Kidney (tissue), 14 donors: ENCODE data around the gene ARFIP1. TPM values are rescaled to one million over a fixed set of nuclear protein-coding genes. Genes with fewer than 3 reads are reported as not detected.

Source experiments
- DNase-seq, 5 donors: peaks; one replicate each; pipeline ENCODE4 v3.0.0-alpha.2; 2013 to 2020
- FAIRE-seq: peaks from 2 replicates; lab custom pipeline; 2012; peaks lifted over from hg19 to GRCh38; lab: Jason Lieb, UNC
- H3K27ac ChIP-seq, 2 donors: one replicate each; pipeline ENCODE4 v1.7.0; 2013; ENCODE audit warnings: low read depth in 2 of 2, low read length in 2 of 2, inconsistent platforms in 1 of 2
- H3K27me3 ChIP-seq: one replicate; pipeline ENCODE4 v1.7.1; 2013; ENCODE audit warnings: low read length, inconsistent platforms; ENCODE audit not compliant: control insufficient read depth, insufficient read depth
- H3K36me3 ChIP-seq, 3 donors: one replicate each; pipeline versions ENCODE4 v1.7.0 to v1.7.1; 2013; ENCODE audit warnings: low read length in 3 of 3, control low read depth in 1 of 3, inconsistent platforms in 1 of 3; ENCODE audit not compliant: insufficient read depth in 3 of 3, control insufficient read depth in 2 of 3
- H3K4me1 ChIP-seq, 3 donors: one replicate each; pipeline versions ENCODE4 v1.7.0 to v1.7.1; 2013; ENCODE audit warnings: low read length in 3 of 3, inconsistent platforms in 1 of 3, low read depth in 1 of 3; ENCODE audit not compliant: control insufficient read depth in 2 of 3, insufficient read depth in 2 of 3
- H3K4me3 ChIP-seq, 3 donors: one replicate each; pipeline versions ENCODE4 v1.7.0 to v1.8.1; 2013; ENCODE audit warnings: low read length in 3 of 3, control low read depth in 1 of 3, inconsistent platforms in 1 of 3
- H3K9ac ChIP-seq, 3 donors: one replicate each; pipeline versions ENCODE4 v1.7.0 to v1.7.1; 2013; ENCODE audit warnings: low read length in 3 of 3, control low read depth in 1 of 3, inconsistent platforms in 1 of 3
- H3K9me3 ChIP-seq, 3 donors: one replicate each; pipeline versions ENCODE4 v1.7.0 to v1.7.1; 2013; ENCODE audit warnings: low read length in 3 of 3, control low read depth in 1 of 3, inconsistent platforms in 1 of 3; ENCODE audit not compliant: control insufficient read depth in 2 of 3, insufficient read depth in 1 of 3
- intact Hi-C: fragments of 100-400 bp; cut with DNase I; formaldehyde crosslinking; loops from one replicate; pipeline ENCODE4 v1.11.1; 2022
- polyA plus RNA-seq: library from polyadenylated mRNA; stranded (reverse); fragments of 350-450 nt; fragmentation: Illumina TruSeq; extraction: RNeasy Lipid Tissue Mini Kit (QIAGEN cat#74804); gene quantifications from one replicate; pipeline ENCODE4 v1.2.3, GENCODE V29; 2014; ENCODE audit warnings: low read depth, low replicate concordance; ENCODE audit not compliant: insufficient read depth
- total RNA-seq: library from RNA; stranded (reverse); fragmentation: NEBNext Ultra II Directional; extraction: Animal tissue kit (Norgen Biotek cat#: 25700); gene quantifications from one replicate; pipeline ENCODE4 v1.2.1, GENCODE V29; 2021
- TF ChIP-seq, protein P1 (sequence below): IDR thresholded peaks from 3 replicates; pipeline ENCODE4 v1.5.1; 2012; ENCODE audit warnings: mild to moderate bottlenecking, moderate library complexity, borderline replicate concordance; ENCODE audit not compliant: insufficient read depth; ENCODE audit errors: extremely low read depth
- donor health status: control.
- donor health status: control.
- donor health status: control.
- donor health status: control.
- donor health status: control.
- donor health status: DM: yes; HTN: yes; CAD: no.
- donor health status: Normal renal cell carcinoma (clear cell type).

The ARFIP1 gene
- total and polyA plus RNA-seq, 2 donors from 2014 or later: 23.2 to 39.1 TPM

DNA sequence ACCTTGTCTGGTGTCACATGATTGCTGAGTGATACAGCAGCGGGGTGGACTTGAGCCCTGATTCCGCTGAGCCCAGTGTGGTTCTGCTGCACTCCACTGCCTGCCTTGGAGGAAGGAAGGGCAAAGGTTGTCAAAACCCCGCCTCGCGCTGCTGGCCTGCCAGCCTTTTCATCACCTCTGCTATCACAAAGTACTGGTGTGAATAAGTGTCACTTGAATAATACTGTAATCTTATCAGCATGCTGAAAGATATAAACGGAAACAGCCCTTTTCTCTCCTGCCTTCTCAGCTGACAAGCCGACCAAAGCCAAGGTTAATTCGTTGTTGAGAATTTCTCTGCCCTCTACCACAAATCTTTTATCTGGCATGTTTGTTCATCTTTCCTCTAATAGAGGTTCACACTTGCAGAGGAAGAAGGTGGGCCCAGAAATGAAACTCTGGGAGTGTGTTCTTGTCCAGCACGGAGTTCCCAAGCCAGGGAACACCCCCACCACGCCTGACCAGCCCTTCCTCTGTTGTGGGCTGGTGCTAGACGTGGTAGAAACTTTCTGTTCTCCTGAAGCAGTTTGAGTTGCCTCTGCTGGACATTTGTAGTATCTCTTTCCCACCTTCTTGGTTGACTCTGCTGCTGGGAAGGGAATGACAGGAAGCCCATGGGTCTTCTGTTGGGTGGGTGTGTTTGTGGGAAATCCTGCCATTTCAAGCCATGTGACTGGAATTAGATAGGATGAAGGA lies 177.8 kb downstream of the ARFIP1 start:
- FAIRE-seq: peak; percentile 44
- H3K4me1 ChIP-seq: peaks cover 0 to 14% (median 11%) of the 10 kb centered on the region in 3 donors
- intact Hi-C loops: no loop called here
- TF ChIP-seq, protein P1, sequence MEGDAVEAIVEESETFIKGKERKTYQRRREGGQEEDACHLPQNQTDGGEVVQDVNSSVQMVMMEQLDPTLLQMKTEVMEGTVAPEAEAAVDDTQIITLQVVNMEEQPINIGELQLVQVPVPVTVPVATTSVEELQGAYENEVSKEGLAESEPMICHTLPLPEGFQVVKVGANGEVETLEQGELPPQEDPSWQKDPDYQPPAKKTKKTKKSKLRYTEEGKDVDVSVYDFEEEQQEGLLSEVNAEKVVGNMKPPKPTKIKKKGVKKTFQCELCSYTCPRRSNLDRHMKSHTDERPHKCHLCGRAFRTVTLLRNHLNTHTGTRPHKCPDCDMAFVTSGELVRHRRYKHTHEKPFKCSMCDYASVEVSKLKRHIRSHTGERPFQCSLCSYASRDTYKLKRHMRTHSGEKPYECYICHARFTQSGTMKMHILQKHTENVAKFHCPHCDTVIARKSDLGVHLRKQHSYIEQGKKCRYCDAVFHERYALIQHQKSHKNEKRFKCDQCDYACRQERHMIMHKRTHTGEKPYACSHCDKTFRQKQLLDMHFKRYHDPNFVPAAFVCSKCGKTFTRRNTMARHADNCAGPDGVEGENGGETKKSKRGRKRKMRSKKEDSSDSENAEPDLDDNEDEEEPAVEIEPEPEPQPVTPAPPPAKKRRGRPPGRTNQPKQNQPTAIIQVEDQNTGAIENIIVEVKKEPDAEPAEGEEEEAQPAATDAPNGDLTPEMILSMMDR: no peak
- peak overlapping the region in 1 of 3 donors; percentile 3 for H3K4me3 ChIP-seq
- H3K27ac ChIP-seq: peak overlapping the region; percentile 9 to 59
- no peak overlapping the region for H3K9ac ChIP-seq
- H3K27me3 ChIP-seq: no peaks in the 10 kb centered on the region
- no peaks in the 10 kb centered on the region for H3K36me3 ChIP-seq
- H3K9me3 ChIP-seq: no peaks in the 10 kb centered on the region
- DNase-seq: peak in 2 of 5 donors; percentile 35 to 60

DNA sequence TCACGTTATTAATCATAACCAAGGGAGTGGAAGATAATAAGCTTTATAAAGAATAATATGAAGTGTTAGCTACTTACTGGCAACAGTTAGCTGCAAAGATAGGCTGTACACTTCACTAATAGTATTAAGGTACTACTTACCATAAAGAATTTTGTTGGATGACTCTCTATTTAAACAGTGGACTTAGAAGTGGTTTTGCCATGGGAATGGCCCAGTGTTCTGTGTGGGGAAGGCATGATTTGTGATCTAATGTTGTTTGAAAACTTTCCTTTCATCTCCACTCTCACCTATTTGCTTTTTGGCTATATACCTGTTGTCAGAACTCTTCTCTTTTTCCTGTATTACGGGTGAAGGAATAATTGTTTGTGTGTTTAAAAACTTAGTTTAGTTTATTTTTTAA lies 179.3 kb downstream of the ARFIP1 start:
- DNase-seq: no peak
- no peak overlapping the region for H3K9ac ChIP-seq
- H3K4me3 ChIP-seq: no peak overlapping the region
- no peaks in the 10 kb centered on the region for H3K9me3 ChIP-seq
- FAIRE-seq: no peak
- TF ChIP-seq, protein P1: no peak
- H3K27me3 ChIP-seq: no peaks in the 10 kb centered on the region
- peaks cover 0 to 14% (median 11%) of the 10 kb centered on the region in 3 donors for H3K4me1 ChIP-seq
- H3K27ac ChIP-seq: no peak overlapping the region
- intact Hi-C loops: no loop called here
- H3K36me3 ChIP-seq: no peaks in the 10 kb centered on the region

DNA sequence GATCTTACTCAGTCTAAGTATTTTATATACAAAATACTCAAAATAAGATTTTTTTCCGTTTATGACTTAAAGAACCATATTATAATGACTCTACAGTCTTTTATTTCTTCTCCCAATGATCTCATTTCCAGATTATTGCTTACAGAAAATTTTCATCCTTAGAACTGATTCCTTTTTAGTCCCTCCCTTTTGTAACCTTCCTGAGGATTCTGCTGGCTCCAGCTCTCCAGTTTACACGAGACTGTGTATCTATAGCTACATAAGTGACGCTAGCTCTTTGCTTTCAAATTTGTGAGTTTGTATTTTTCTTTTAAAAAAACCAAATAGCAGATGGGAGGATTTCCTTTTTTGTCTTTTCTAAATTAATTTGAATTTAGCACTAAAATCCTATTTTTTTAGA lies 180.3 kb downstream of the ARFIP1 start:
- Histone ChIP-seq H3K4me1 (peaks cover 0 to 14% (median 11%) of the 10 kb centered on the region in 3 donors), H3K4me3 (no peak overlapping the region), H3K36me3 (no peaks in the 10 kb centered on the region), H3K27ac (no peak overlapping the region), H3K9ac (no peak overlapping the region), H3K27me3 (no peaks in the 10 kb centered on the region), H3K9me3 (no peaks in the 10 kb centered on the region)
- DNase-seq: no peak
- TF ChIP-seq, protein P1: no peak
- intact Hi-C loops: no loop called here
- no peak for FAIRE-seq
